ENCODE results near the gene CXCL5. TPM values are rescaled to one million over a fixed set of nuclear protein-coding genes. Genes with fewer than 3 reads are reported as not detected.

CXCL5 gene
- total and polyA plus RNA-seq, 4 donors, result 0.03 to 0.33 (median 0.14) TPM; not detected in 1

DNA sequence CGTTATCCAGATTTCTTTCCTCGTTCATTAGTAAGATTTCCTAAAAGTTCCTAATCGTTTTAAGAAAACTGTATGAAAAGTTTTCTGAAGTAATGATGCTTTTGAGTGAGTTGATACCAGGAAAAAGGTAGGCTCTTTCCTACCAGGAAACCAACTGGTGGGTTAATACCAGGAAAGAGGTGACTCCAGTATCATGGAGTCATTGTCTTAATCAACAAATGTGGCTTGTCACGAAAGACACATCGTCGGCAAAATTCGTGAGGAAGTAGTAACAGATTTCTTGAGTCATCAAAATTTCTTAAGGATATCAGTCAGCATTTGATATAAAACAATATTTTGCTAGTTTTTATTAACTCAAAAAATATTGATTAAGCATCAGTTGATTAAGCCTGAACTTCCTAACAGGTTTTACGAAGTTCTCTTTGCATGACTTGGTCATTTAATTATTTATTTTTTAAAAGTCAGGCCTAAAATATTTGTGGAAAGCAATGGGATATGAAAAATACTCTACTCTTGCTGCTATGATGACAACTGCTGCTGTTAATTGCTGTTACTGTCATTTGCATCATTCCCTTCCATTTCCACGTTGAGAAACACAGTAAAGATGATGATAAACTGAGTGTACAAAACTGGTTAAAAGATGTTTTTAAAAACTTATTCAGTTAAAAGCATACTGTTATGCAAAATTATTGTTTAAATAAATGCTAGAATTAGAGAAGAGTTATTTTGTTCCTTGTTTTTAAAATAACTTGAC, 7.3 kb downstream of the CXCL5 start:
- TF ChIP-seq FOXA2 (IDR thresholded peaks at IDR 0.05) (no peak), RAD21 (IDR thresholded peaks at IDR 0.05) (no peak), JUND (IDR thresholded peaks at IDR 0.05) (no peak), RXRA (IDR thresholded peaks at IDR 0.05) (no peak), HNF4G (IDR thresholded peaks at IDR 0.05) (no peak)
- TF ChIP-seq, protein P1, sequence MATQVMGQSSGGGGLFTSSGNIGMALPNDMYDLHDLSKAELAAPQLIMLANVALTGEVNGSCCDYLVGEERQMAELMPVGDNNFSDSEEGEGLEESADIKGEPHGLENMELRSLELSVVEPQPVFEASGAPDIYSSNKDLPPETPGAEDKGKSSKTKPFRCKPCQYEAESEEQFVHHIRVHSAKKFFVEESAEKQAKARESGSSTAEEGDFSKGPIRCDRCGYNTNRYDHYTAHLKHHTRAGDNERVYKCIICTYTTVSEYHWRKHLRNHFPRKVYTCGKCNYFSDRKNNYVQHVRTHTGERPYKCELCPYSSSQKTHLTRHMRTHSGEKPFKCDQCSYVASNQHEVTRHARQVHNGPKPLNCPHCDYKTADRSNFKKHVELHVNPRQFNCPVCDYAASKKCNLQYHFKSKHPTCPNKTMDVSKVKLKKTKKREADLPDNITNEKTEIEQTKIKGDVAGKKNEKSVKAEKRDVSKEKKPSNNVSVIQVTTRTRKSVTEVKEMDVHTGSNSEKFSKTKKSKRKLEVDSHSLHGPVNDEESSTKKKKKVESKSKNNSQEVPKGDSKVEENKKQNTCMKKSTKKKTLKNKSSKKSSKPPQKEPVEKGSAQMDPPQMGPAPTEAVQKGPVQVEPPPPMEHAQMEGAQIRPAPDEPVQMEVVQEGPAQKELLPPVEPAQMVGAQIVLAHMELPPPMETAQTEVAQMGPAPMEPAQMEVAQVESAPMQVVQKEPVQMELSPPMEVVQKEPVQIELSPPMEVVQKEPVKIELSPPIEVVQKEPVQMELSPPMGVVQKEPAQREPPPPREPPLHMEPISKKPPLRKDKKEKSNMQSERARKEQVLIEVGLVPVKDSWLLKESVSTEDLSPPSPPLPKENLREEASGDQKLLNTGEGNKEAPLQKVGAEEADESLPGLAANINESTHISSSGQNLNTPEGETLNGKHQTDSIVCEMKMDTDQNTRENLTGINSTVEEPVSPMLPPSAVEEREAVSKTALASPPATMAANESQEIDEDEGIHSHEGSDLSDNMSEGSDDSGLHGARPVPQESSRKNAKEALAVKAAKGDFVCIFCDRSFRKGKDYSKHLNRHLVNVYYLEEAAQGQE (IDR thresholded peaks at IDR 0.05), result no peak
- DNase-seq (ENCODE audit: low spot score), result no peak
- no peaks in the 10 kb centered on the region for H3K4me1 ChIP-seq (ENCODE audit: control insufficient read depth in 4 of 4, insufficient read depth in 4 of 4, low read length in 3 of 4)
- peaks cover 0 to 6% (median 1%) of the 10 kb centered on the region in 4 donors for H3K27me3 ChIP-seq (ENCODE audit: control insufficient read depth in 4 of 4, insufficient read depth in 4 of 4, low read length in 3 of 4)
- no peak overlapping the region for H3K4me3 ChIP-seq (ENCODE audit: low read depth in 1 of 3, low read length in 3 of 3)
- no peak overlapping the region for H3K27ac ChIP-seq (ENCODE audit: low read depth in 1 of 2, low read length in 2 of 2)
- no peaks in the 10 kb centered on the region for H3K36me3 ChIP-seq (ENCODE audit: control insufficient read depth in 4 of 4, insufficient read depth in 3 of 4, low read depth in 1 of 4, low read length in 3 of 4)
- no peak overlapping the region for H3K9ac ChIP-seq (ENCODE audit: low read depth in 1 of 2, low read length in 2 of 2)
- no peaks in the 10 kb centered on the region for H3K9me3 ChIP-seq (ENCODE audit: control insufficient read depth in 4 of 4, low read length in 3 of 4)
- 84% methylated on average over 9 of the region's 9 CpGs for WGBS

DNA sequence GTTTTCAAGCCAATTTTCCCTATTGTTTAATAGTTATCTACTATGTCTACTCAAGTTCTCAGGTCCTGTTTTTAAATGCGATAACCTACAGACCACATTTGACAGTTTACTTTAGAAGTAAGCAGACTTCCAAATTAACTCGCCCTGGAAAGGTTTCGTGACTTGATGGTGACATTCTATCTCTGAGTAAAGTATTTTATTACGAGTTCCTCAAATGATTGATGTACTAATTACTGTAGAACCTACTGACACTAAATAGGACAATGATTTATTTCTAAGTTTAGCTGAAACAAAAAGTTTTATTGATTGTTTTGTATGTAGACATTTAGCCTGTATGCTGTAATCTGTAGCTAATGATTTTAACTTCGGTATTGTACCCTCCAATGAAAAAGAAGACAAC, 8.5 kb downstream of the CXCL5 start:
- DNase-seq (ENCODE audit: low spot score), result no peak
- 81% methylated on average over 5 of the region's 5 CpGs for WGBS
- Histone ChIP-seq H3K9me3 (ENCODE audit: control insufficient read depth in 4 of 4, low read length in 3 of 4) (no peaks in the 10 kb centered on the region), H3K9ac (ENCODE audit: low read depth in 1 of 2, low read length in 2 of 2) (no peak overlapping the region), H3K4me3 (ENCODE audit: low read depth in 1 of 3, low read length in 3 of 3) (no peak overlapping the region), H3K27me3 (ENCODE audit: control insufficient read depth in 4 of 4, insufficient read depth in 4 of 4, low read length in 3 of 4) (peaks cover 0 to 6% (median 0%) of the 10 kb centered on the region in 4 donors), H3K4me1 (ENCODE audit: control insufficient read depth in 4 of 4, insufficient read depth in 4 of 4, low read length in 3 of 4) (no peaks in the 10 kb centered on the region), H3K36me3 (ENCODE audit: control insufficient read depth in 4 of 4, insufficient read depth in 3 of 4, low read depth in 1 of 4, low read length in 3 of 4) (no peaks in the 10 kb centered on the region), H3K27ac (ENCODE audit: low read depth in 1 of 2, low read length in 2 of 2) (no peak overlapping the region)
- no peak for TF ChIP-seq EGR1 (IDR thresholded peaks at IDR 0.05; ENCODE audit: low read depth in 2 of 2)
- TF ChIP-seq YY1 (IDR thresholded peaks at IDR 0.05), result no peak
- TF ChIP-seq NR2F2 (IDR thresholded peaks at IDR 0.05), result no peak
- no peak for TF ChIP-seq ATF3 (IDR thresholded peaks at IDR 0.05)

- H3K4me1 ChIP-seq (ENCODE audit: control insufficient read depth in 4 of 4, insufficient read depth in 4 of 4, low read length in 3 of 4), result no peaks in the 10 kb centered on the region
- no peak for DNase-seq (ENCODE audit: low spot score)
- no peak overlapping the region for H3K27ac ChIP-seq (ENCODE audit: low read depth in 1 of 2, low read length in 2 of 2)
- H3K36me3 ChIP-seq (ENCODE audit: control insufficient read depth in 4 of 4, insufficient read depth in 3 of 4, low read depth in 1 of 4, low read length in 3 of 4), result no peaks in the 10 kb centered on the region
- H3K27me3 ChIP-seq (ENCODE audit: control insufficient read depth in 4 of 4, insufficient read depth in 4 of 4, low read length in 3 of 4), result peaks cover 0 to 6% (median 0%) of the 10 kb centered on the region in 4 donors
- 65% methylated on average over 3 of the region's 3 CpGs for WGBS
- no peaks in the 10 kb centered on the region for H3K9me3 ChIP-seq (ENCODE audit: control insufficient read depth in 4 of 4, low read length in 3 of 4)
- H3K4me3 ChIP-seq (ENCODE audit: low read depth in 1 of 3, low read length in 3 of 3), result no peak overlapping the region
- no peak overlapping the region for H3K9ac ChIP-seq (ENCODE audit: low read depth in 1 of 2, low read length in 2 of 2)
- TF ChIP-seq TAF1 (conservative IDR thresholded peaks at IDR 0.05) (no peak), RAD21 (IDR thresholded peaks at IDR 0.05) (no peak), CTCF (IDR thresholded peaks at IDR 0.05; ENCODE audit: low read depth, low read length, missing input control) (no peak), NR2F2 (IDR thresholded peaks at IDR 0.05) (no peak), ATF3 (IDR thresholded peaks at IDR 0.05) (no peak), FOXA2 (IDR thresholded peaks at IDR 0.05) (no peak), MAX (IDR thresholded peaks at IDR 0.05) (no peak), JUND (IDR thresholded peaks at IDR 0.05) (no peak), EGR1 (IDR thresholded peaks at IDR 0.05; ENCODE audit: low read depth in 2 of 2) (no peak), RXRA (IDR thresholded peaks at IDR 0.05) (no peak), GABPA (IDR thresholded peaks at IDR 0.05 in 1 of 2, conservative IDR thresholded peaks at IDR 0.05 in 1 of 2) (no peak), SP1 (IDR thresholded peaks at IDR 0.05) (no peak)
- TF ChIP-seq, protein P1 (IDR thresholded peaks at IDR 0.05), result no peak
Observed at GRCh38 chr4:73989031-73989430, 9.4 kb downstream of the CXCL5 start.
